Adrenal gland (tissue), 12 donors: ENCODE data around the gene SRMS. TPM values are rescaled to one million over a fixed set of nuclear protein-coding genes. Genes with fewer than 3 reads are reported as not detected.

Source experiments
- DNase-seq, 7 donors: peaks; one replicate each; pipeline ENCODE4 v3.0.0-alpha.2; 2019 to 2020
- H3K27ac ChIP-seq, 5 donors: fragments of 200-600 bp; sonication (generic) in 4 of 5; 1 replicate in 3 of 5; 2 replicates in 2 of 5; pipeline versions ENCODE4 v1.5.1 to v1.8.0; 2016 to 2020; ENCODE audit warnings: mild to moderate bottlenecking in 1 of 5
- H3K27me3 ChIP-seq: fragments of 200-600 bp; 2 replicates; pipeline ENCODE4 v1.8.0; 2021
- H3K36me3 ChIP-seq, 2 donors: fragments of 200-600 bp; replicated peaks in 1 of 2; 1 replicate in 1 of 2; 2 replicates in 1 of 2; pipeline versions ENCODE4 v1.5.1 to v1.8.0; 2018 to 2022
- H3K4me1 ChIP-seq, 2 donors: fragments of 200-600 bp; replicated peaks in 1 of 2; 1 replicate in 1 of 2; 2 replicates in 1 of 2; pipeline versions ENCODE4 v1.5.1 to v1.8.0; 2018 to 2021
- H3K4me3 ChIP-seq, 4 donors: fragments of 200-600 bp; sonication (generic) in 3 of 4; one replicate each; pipeline ENCODE4 v1.5.1; 2016 to 2018
- H3K9me3 ChIP-seq, 3 donors: fragments of 200-600 bp; sonication (generic) in 1 of 3; replicated peaks in 1 of 3; 1 replicate in 2 of 3; 2 replicates in 1 of 3; pipeline versions ENCODE4 v1.5.1 to v1.8.0; 2016 to 2021
- CTCF ChIP-seq, 6 experiments: fragments of 450-650 bp in 4 of 6; fragments of 200-600 bp in 2 of 6; sonication (generic) in 1 of 6; IDR thresholded peaks; 1 replicate in 5 of 6; 2 replicates in 1 of 6; pipeline versions ENCODE4 v1.5.1 to v1.8.0; 2016 to 2021; ENCODE audit warnings: antibody characterized with exemption in 6 of 6, mild to moderate bottlenecking in 2 of 6, moderate library complexity in 1 of 6
- POLR2A ChIP-seq, 2 donors: fragments of 450-650 bp; IDR thresholded peaks; one replicate each; pipeline ENCODE4 v1.6.1; 2017; ENCODE audit warnings: antibody characterized with exemption in 2 of 2, mild to moderate bottlenecking in 2 of 2, moderate library complexity in 1 of 2
- WGBS, 4 donors: extraction: QIAGEN DNeasy Blood & Tissue Kit in 2 of 4; methylation state at CpG; one replicate each; pipeline versions ENCODE4 v1.1.5 to v1.1.7; 2013 to 2017; 5-methylcytosine and 5-hydroxymethylcytosine counted together
- intact Hi-C, 2 donors: fragments of 100-400 bp; cut with DNase I; formaldehyde crosslinking; loops; one replicate each; pipeline versions ENCODE4 v1.14.1 to v1.15.0; 2022 to 2023
- polyA plus RNA-seq, 3 donors: library from polyadenylated mRNA; stranded (reverse); fragments of 200-250 nt in 2 of 3; fragments of 350-450 nt in 1 of 3; fragmentation: Illumina TruSeq in 1 of 3; extraction: RNeasy Lipid Tissue Mini Kit (QIAGEN cat#74804) in 1 of 3; gene quantifications; one replicate each; pipeline ENCODE4 v1.2.3, GENCODE V29; 2013 to 2014
- total RNA-seq, 9 donors: library from RNA; depleted of rRNA in 4 of 9; stranded (reverse); fragments of >200 nt in 4 of 9; fragments of 120-200 nt in 1 of 9; fragmentation: NEBNext Ultra II Directional in 1 of 9; extraction: Animal tissue kit (Norgen Biotek cat#: 25700) in 1 of 9; gene quantifications; one replicate each; pipeline versions ENCODE4 v1.1.0 to v1.2.4, GENCODE V29; 2013 to 2023
- donor health status: healthy with polysubstance abuse.
- donor health status: Bipolar disorder and iron deficiency.
- donor health status: DM: yes; HTN: yes; CAD: no.
- donor health status: DM: no; HTN: no; CAD: no.
- donor health status: DM: no; HTN: no; CAD: no.
- donor health status: DM: yes; HTN: yes; CAD: no.

Gene SRMS
- total and polyA plus RNA-seq, 12 donors: not detected

GRCh38 chr20:63505723-63506122, 41.8 kb downstream of the SRMS start:
- no peak for TF ChIP-seq POLR2A (IDR thresholded peaks at IDR 0.05)
- TF ChIP-seq CTCF (IDR thresholded peaks at IDR 0.05): no peak
- H3K27ac ChIP-seq: no peak overlapping the region
- no peaks in the 10 kb centered on the region for H3K9me3 ChIP-seq
- no peaks in the 10 kb centered on the region for H3K27me3 ChIP-seq
- H3K36me3 ChIP-seq: no peaks in the 10 kb centered on the region
- H3K4me1 ChIP-seq: no peaks in the 10 kb centered on the region
- intact Hi-C loops: no loop called here
- no peak for DNase-seq
- no peak overlapping the region for H3K4me3 ChIP-seq
- WGBS, 4 donors: 66 to 91% (median 85%) methylated on average over 9 to 12 of the region's 12 CpGs

- Histone ChIP-seq H3K4me3 (no peak overlapping the region), H3K36me3 (no peaks in the 10 kb centered on the region), H3K27ac (no peak overlapping the region), H3K27me3 (no peaks in the 10 kb centered on the region), H3K9me3 (no peaks in the 10 kb centered on the region), H3K4me1 (no peaks in the 10 kb centered on the region)
- intact Hi-C loops: no loop called here
- no peak for DNase-seq
- TF ChIP-seq POLR2A (IDR thresholded peaks at IDR 0.05) (no peak), CTCF (IDR thresholded peaks at IDR 0.05) (no peak)
- WGBS, 4 donors: 80 to 89% (median 84%) methylated on average over 5 to 8 of the region's 8 CpGs
These were observed 42.3 kb downstream of the SRMS start for GRCh38 chr20:63505281-63505680.

- Histone ChIP-seq H3K27ac (no peak overlapping the region), H3K27me3 (no peaks in the 10 kb centered on the region), H3K9me3 (no peaks in the 10 kb centered on the region), H3K4me1 (no peaks in the 10 kb centered on the region), H3K4me3 (no peak overlapping the region), H3K36me3 (no peaks in the 10 kb centered on the region)
- intact Hi-C loops: no loop called here
- TF ChIP-seq POLR2A (IDR thresholded peaks at IDR 0.05) (no peak), CTCF (IDR thresholded peaks at IDR 0.05) (no peak)
- 88 to 95% (median 92%) methylated on average over 9 of the region's 9 CpGs for WGBS, 4 donors
- no peak for DNase-seq
These were observed 42.9 kb downstream of the SRMS start for GRCh38 chr20:63504642-63505041.

- H3K27me3 ChIP-seq: no peaks in the 10 kb centered on the region
These were observed 44.0 kb downstream of the SRMS start for GRCh38 chr20:63503524-63503923.

More at GRCh38 chr20:63503524-63503923, 44.0 kb downstream of the SRMS start:
- Histone ChIP-seq H3K4me3 (no peak overlapping the region), H3K27ac (no peak overlapping the region), H3K4me1 (peaks cover 0 to 4% of the 10 kb centered on the region in 2 donors), H3K36me3 (no peaks in the 10 kb centered on the region), H3K9me3 (no peaks in the 10 kb centered on the region)
- 53 to 61% (median 54%) methylated on average over 6 to 7 of the region's 7 CpGs for WGBS, 4 donors
- TF ChIP-seq POLR2A (IDR thresholded peaks at IDR 0.05) (no peak), CTCF (IDR thresholded peaks at IDR 0.05) (no peak)
- intact Hi-C loops: no loop called here
- DNase-seq: no peak
